H1 (cell line): ENCODE data around the gene EGFR. TPM values are rescaled to one million over a fixed set of nuclear protein-coding genes. Genes with fewer than 3 reads are reported as not detected.

Experiments used
- CTCF ChIA-PET: fragments of 300-600 bp; sonication (Branson Sonifier 250); formaldehyde crosslinking; loops from one replicate; lab custom pipeline; 2021; ENCODE audit not compliant: partially characterized antibody; lab: Charles Lee
- POLR2A ChIA-PET: fragments of 300-600 bp; sonication (Branson Sonifier 250); formaldehyde crosslinking; loops from one replicate; lab custom pipeline; 2021; ENCODE audit warnings: inconsistent platforms; ENCODE audit not compliant: partially characterized antibody; lab: Charles Lee
- DNase-seq, 2 experiments: peaks; one replicate each; pipeline versions ENCODE4 v3.0.0 to v3.0.0-alpha.2; 2010 to 2022; ENCODE audit warnings: low spot score in 2 of 2, low read depth in 1 of 2, mixed read lengths in 1 of 2
- FAIRE-seq: peaks from 2 replicates; lab custom pipeline; 2011; peaks lifted over from hg19 to GRCh38; lab: Jason Lieb, UNC
- H2AFZ ChIP-seq: 2 replicates; pipeline ENCODE4 v1.8.1; 2012; ENCODE audit warnings: low read length, inconsistent platforms
- H2AK5ac ChIP-seq: 2 replicates; pipeline ENCODE4 v1.6.1; 2013; ENCODE audit warnings: low read depth, low read length
- H2BK120ac ChIP-seq: replicated peaks from 2 replicates; pipeline ENCODE3; 2013; ENCODE audit warnings: low read depth, low read length, inconsistent platforms
- H2BK12ac ChIP-seq: 2 replicates; pipeline ENCODE4 v1.6.1; 2013; ENCODE audit warnings: low read depth, low read length
- H2BK15ac ChIP-seq: 2 replicates; pipeline ENCODE4 v1.6.1; 2013; ENCODE audit warnings: low read length
- H2BK20ac ChIP-seq: 2 replicates; pipeline ENCODE4 v1.6.1; 2013; ENCODE audit warnings: low read length
- H2BK5ac ChIP-seq: 2 replicates; pipeline ENCODE4 v1.6.1; 2013; ENCODE audit warnings: low read depth, low read length
- H3K14ac ChIP-seq: 2 replicates; pipeline ENCODE4 v1.6.1; 2013; ENCODE audit warnings: inconsistent platforms; ENCODE audit not compliant: insufficient read length
- H3K18ac ChIP-seq: 2 replicates; pipeline ENCODE4 v1.6.1; 2013; ENCODE audit warnings: low read length; ENCODE audit errors: extremely low read depth
- H3K23ac ChIP-seq: 2 replicates; pipeline ENCODE4 v1.6.1; 2013; ENCODE audit warnings: inconsistent platforms; ENCODE audit not compliant: insufficient read length
- H3K23me2 ChIP-seq: 2 replicates; pipeline ENCODE4 v1.6.1; 2013; ENCODE audit warnings: low read depth, low read length
- H3K27ac ChIP-seq: 2 replicates; pipeline ENCODE4 v1.6.1; 2011; ENCODE audit warnings: low read depth, low read length, inconsistent platforms
- H3K27me3 ChIP-seq, 4 experiments: replicated peaks in 1 of 4; 1 replicate in 1 of 4; 2 replicates in 3 of 4; pipeline versions ENCODE4 v1.6.1 to v1.8.1; 2011 to 2013; ENCODE audit warnings: low read length in 3 of 4, mild to moderate bottlenecking in 3 of 4, inconsistent platforms in 2 of 4, mixed read lengths in 2 of 4, moderate library complexity in 1 of 4; ENCODE audit not compliant: control insufficient read depth in 3 of 4, insufficient read depth in 3 of 4; ENCODE audit errors: extremely low read depth in 1 of 4
- H3K36me3 ChIP-seq, 4 experiments: 2 replicates each; pipeline versions ENCODE4 v1.6.1 to v1.8.1; 2011 to 2013; ENCODE audit warnings: mild to moderate bottlenecking in 4 of 4, low read length in 3 of 4, moderate library complexity in 2 of 4, control low read depth in 1 of 4, inconsistent platforms in 1 of 4; ENCODE audit not compliant: insufficient read depth in 4 of 4, control insufficient read depth in 2 of 4
- H3K4ac ChIP-seq: replicated peaks from 2 replicates; pipeline ENCODE3; 2013; ENCODE audit warnings: low read length, low read depth, mixed read lengths, inconsistent platforms; ENCODE audit not compliant: insufficient read length
- H3K4me1 ChIP-seq, 4 experiments: replicated peaks in 1 of 4; 1 replicate in 1 of 4; 2 replicates in 3 of 4; pipeline versions ENCODE4 v1.6.1 to v1.8.1; 2011 to 2013; ENCODE audit warnings: low read length in 3 of 4, inconsistent platforms in 2 of 4, mixed read lengths in 1 of 4; ENCODE audit not compliant: insufficient read depth in 4 of 4, control insufficient read depth in 3 of 4
- H3K4me2 ChIP-seq, 2 experiments: 2 replicates each; pipeline versions ENCODE4 v1.6.1 to v1.8.1; 2011 to 2013; ENCODE audit warnings: low read depth in 2 of 2, low read length in 2 of 2, control low read depth in 1 of 2, inconsistent platforms in 1 of 2, mild to moderate bottlenecking in 1 of 2; ENCODE audit not compliant: insufficient read depth in 1 of 2
- H3K4me3 ChIP-seq, 4 experiments: fragments of 200-600, 300-600 bp in 1 of 4; sonication (generic), shearing (Covaris generic), sonication (Bioruptor Twin) in 1 of 4; 2 replicates each; pipeline versions ENCODE4 v1.5.1 to v1.8.1; 2011 to 2016; ENCODE audit warnings: low read length in 4 of 4, low read depth in 3 of 4, control low read depth in 2 of 4, inconsistent platforms in 2 of 4, mild to moderate bottlenecking in 2 of 4, mixed read lengths in 1 of 4, moderate library complexity in 1 of 4; ENCODE audit not compliant: insufficient read depth in 2 of 4; ENCODE audit errors: extremely low read depth in 1 of 4
- H3K56ac ChIP-seq: replicated peaks from 2 replicates; pipeline ENCODE3; 2013; ENCODE audit warnings: low read depth, mild to moderate bottlenecking, mixed read lengths, low read length, inconsistent platforms; ENCODE audit not compliant: insufficient read length
- H3K79me1 ChIP-seq: 2 replicates; pipeline ENCODE4 v1.6.1; 2013; ENCODE audit warnings: low read depth, low read length, control low read depth
- H3K79me2 ChIP-seq, 2 experiments: 2 replicates each; pipeline versions ENCODE4 v1.6.1 to v1.8.1; 2012 to 2013; ENCODE audit warnings: low read length in 2 of 2, mild to moderate bottlenecking in 2 of 2, inconsistent platforms in 1 of 2; ENCODE audit not compliant: insufficient read depth in 2 of 2, control insufficient read depth in 1 of 2
- H3K9ac ChIP-seq, 4 experiments: replicated peaks in 1 of 4; 1 replicate in 1 of 4; 2 replicates in 3 of 4; pipeline versions ENCODE4 v1.6.1 to v1.8.1; 2011 to 2013; ENCODE audit warnings: low read depth in 3 of 4, low read length in 3 of 4, control low read depth in 2 of 4, mild to moderate bottlenecking in 2 of 4, moderate library complexity in 2 of 4, inconsistent platforms in 1 of 4; ENCODE audit errors: extremely low read depth in 1 of 4
- H3K9me3 ChIP-seq, 2 experiments: 2 replicates each; pipeline versions ENCODE4 v1.6.1 to v1.8.1; 2012 to 2013; ENCODE audit warnings: mild to moderate bottlenecking in 2 of 2, moderate library complexity in 2 of 2, control low read depth in 1 of 2, inconsistent platforms in 1 of 2, low read depth in 1 of 2, low read length in 1 of 2, mixed read lengths in 1 of 2; ENCODE audit not compliant: insufficient read depth in 2 of 2
- H4K20me1 ChIP-seq, 2 experiments: replicated peaks in 1 of 2; 2 replicates each; pipeline versions ENCODE3 to v1.8.1; 2011 to 2013; ENCODE audit warnings: inconsistent platforms in 2 of 2, low read length in 2 of 2, mild to moderate bottlenecking in 1 of 2; ENCODE audit not compliant: insufficient read depth in 2 of 2, control insufficient read depth in 1 of 2
- H4K5ac ChIP-seq: 2 replicates; pipeline ENCODE4 v1.6.1; 2013; ENCODE audit warnings: low read length, low read depth, mixed read lengths, inconsistent platforms; ENCODE audit not compliant: insufficient read length
- H4K8ac ChIP-seq: 2 replicates; pipeline ENCODE4 v1.8.0; 2013; ENCODE audit warnings: mild to moderate bottlenecking, moderate library complexity, low read length, inconsistent platforms; ENCODE audit not compliant: insufficient read depth; ENCODE audit errors: extremely low read depth
- H4K91ac ChIP-seq: replicated peaks from 2 replicates; pipeline ENCODE3; 2013; ENCODE audit warnings: low read length, mixed read lengths, inconsistent platforms; ENCODE audit not compliant: insufficient read length
- CEBPB ChIP-seq: IDR thresholded peaks from 2 replicates; pipeline ENCODE4 v1.6.1; 2012; ENCODE audit warnings: low read depth, low read length
- HDAC2 ChIP-seq, 2 experiments: fragments of 300-600 bp in 1 of 2; sonication (generic) in 1 of 2; IDR thresholded peaks; 2 replicates each; pipeline ENCODE4 v1.6.1; 2011 to 2012; ENCODE audit warnings: low read depth in 2 of 2, low read length in 2 of 2, mild to moderate bottlenecking in 2 of 2, moderate library complexity in 2 of 2, borderline replicate concordance in 1 of 2, inconsistent platforms in 1 of 2
- JUND ChIP-seq: IDR thresholded peaks from 2 replicates; pipeline ENCODE4 v1.6.1; 2011; ENCODE audit warnings: mild to moderate bottlenecking, improper control_type of control experiment, low read length
- MAX ChIP-seq: IDR thresholded peaks from 2 replicates; pipeline ENCODE4 v1.6.1; 2012; ENCODE audit warnings: inconsistent platforms
- NRF1 ChIP-seq: IDR thresholded peaks from 2 replicates; pipeline ENCODE4 v1.6.1; 2011; ENCODE audit warnings: mild to moderate bottlenecking, low read depth, low read length, improper control_type of control experiment
- SAP30 ChIP-seq: fragments of 300-600 bp; sonication (generic); IDR thresholded peaks from 2 replicates; pipeline ENCODE4 v1.7.1; 2012; ENCODE audit warnings: low read length, moderate library complexity, mild to moderate bottlenecking, inconsistent platforms; ENCODE audit not compliant: insufficient read depth, insufficient replicate concordance
- SIN3A ChIP-seq, 2 experiments: IDR thresholded peaks in 1 of 2; conservative IDR thresholded peaks in 1 of 2; 2 replicates each; pipeline ENCODE4 v1.6.1; 2011 to 2012; ENCODE audit warnings: low read length in 2 of 2, improper control_type of control experiment in 1 of 2, low read depth in 1 of 2, mild to moderate bottlenecking in 1 of 2
- SIX5 ChIP-seq: IDR thresholded peaks from 2 replicates; pipeline ENCODE4 v1.6.1; 2011; ENCODE audit warnings: mild to moderate bottlenecking, low read depth, low read length
- WGBS, 2 experiments: shearing (Covaris generic) in 1 of 2; methylation state at CpG; one replicate each; pipeline versions ENCODE4 v1.1.6 to v1.1.7; 2013 to 2015; ENCODE audit warnings: low lambda C conversion rate in 2 of 2, mixed read lengths in 2 of 2, inconsistent platforms in 1 of 2, low coverage in 1 of 2, missing lambda C conversion rate in 1 of 2; ENCODE audit not compliant: insufficient replicate concordance in 2 of 2, insufficient coverage in 1 of 2, insufficient read length in 1 of 2; ENCODE audit errors: extremely low coverage in 1 of 2, missing lambda C conversion rate in 1 of 2; 5-methylcytosine and 5-hydroxymethylcytosine counted together
- polyA plus RNA-seq, 7 experiments: library from polyadenylated mRNA; depleted of rRNA in 3 of 7; stranded (reverse) in 5 of 7; unstranded in 2 of 7; fragments of >200 nt in 5 of 7; fragments of 200-250 nt in 2 of 7; gene quantifications; 1 replicate in 5 of 7; 2 replicates in 1 of 7; 4 replicates in 1 of 7; pipeline versions ENCODE4 v1.2.1 to v1.2.3, GENCODE V29; 2011 to 2013; ENCODE audit warnings: missing spikeins in 2 of 7, mixed read lengths in 2 of 7
- total RNA-seq: library from RNA; stranded (reverse); fragmentation: NEBNext Ultra II Directional; extraction: Animal tissue kit (Norgen Biotek cat#: 25700); gene quantifications from 2 replicates; pipeline ENCODE4 v1.2.1, GENCODE V29; 2021

EGFR gene
- total and polyA plus RNA-seq, 2 of the 8 experiments (the other 6 are each of a cell fraction or from before 2014, with no cell fraction given) = 1.9 to 5.8 TPM

- TF ChIP-seq SIX5 (no peak), MAX (no peak), SIN3A (conservative IDR thresholded peaks at IDR 0.05 in 1 of 2, IDR thresholded peaks at IDR 0.05 in 1 of 2; ENCODE audit: low read depth in 1 of 2, low read length in 2 of 2) (no peak), JUND (no peak), NRF1 (no peak), HDAC2 (IDR thresholded peaks at IDR 0.05; ENCODE audit: borderline replicate concordance in 1 of 2, low read depth in 2 of 2, low read length in 2 of 2) (no peak), SAP30 (no peak), CEBPB (no peak)
- TF ChIP-seq, all 59 proteins: peak for 0
- no peak overlapping the region for H2BK20ac ChIP-seq
- no peaks in the 10 kb centered on the region for H3K36me3 ChIP-seq
- H3K14ac ChIP-seq = no peak overlapping the region
- peaks cover 4% of the 10 kb centered on the region; the same call in 1 of the 2 replicates for H3K23me2 ChIP-seq
- POLR2A ChIA-PET = no interaction called here
- no peak overlapping the region for H3K27ac ChIP-seq
- H2AK5ac ChIP-seq = no peak overlapping the region
- FAIRE-seq (no peak), DNase-seq (no peak)
- no peak overlapping the region; a peak in 1 of 7 replicates for H3K9ac ChIP-seq
- H2BK15ac ChIP-seq = no peak overlapping the region
- CTCF ChIA-PET = interaction anchor here (1.4 to 1.6 kb wide), 2 partner anchors 33 to 162 kb away, joined by 4 to 6 read pairs; no protein-coding TSS in a partner anchor
- H3K9me3 ChIP-seq = no peaks in the 10 kb centered on the region
- WGBS, 2 experiments = 97% methylated on average over 15 of the region's 15 CpGs; no CpG with 5 or more reads in 1 of the 2 experiments
- H3K23ac ChIP-seq = no peak overlapping the region
- no peak overlapping the region for H3K4me2 ChIP-seq
- H3K56ac ChIP-seq = no peak overlapping the region
- H2BK12ac ChIP-seq = no peak overlapping the region
- H3K27me3 ChIP-seq = no peaks in the 10 kb centered on the region
- no peaks in the 10 kb centered on the region; a peak in 1 of 7 replicates for H3K4me1 ChIP-seq
- H3K4ac ChIP-seq = no peak overlapping the region
- no peak overlapping the region for H2BK5ac ChIP-seq
- H4K8ac ChIP-seq = no peak overlapping the region
- H3K79me1 ChIP-seq = no peaks in the 10 kb centered on the region
- no peaks in the 10 kb centered on the region for H3K79me2 ChIP-seq
- no peak overlapping the region for H2AFZ ChIP-seq
- H4K5ac ChIP-seq = no peak overlapping the region
- no peak overlapping the region for H3K4me3 ChIP-seq
- no peak overlapping the region for H2BK120ac ChIP-seq
- H4K91ac ChIP-seq = no peak overlapping the region
- no peak overlapping the region for H3K18ac ChIP-seq
- peaks cover 0 to 2% of the 10 kb centered on the region in 2 experiments for H4K20me1 ChIP-seq
Measured at GRCh38 chr7:55092186-55092974, 73.6 kb downstream of the EGFR start.
